Brain pericyte (primary cell): ENCODE results near the gene SLC35C1.

Experiments used
- DNase-seq: peaks from one replicate; pipeline ENCODE4 v3.0.0-alpha.2; 2012; ENCODE audit warnings: low read depth, low spot score

The SLC35C1 gene

DNA sequence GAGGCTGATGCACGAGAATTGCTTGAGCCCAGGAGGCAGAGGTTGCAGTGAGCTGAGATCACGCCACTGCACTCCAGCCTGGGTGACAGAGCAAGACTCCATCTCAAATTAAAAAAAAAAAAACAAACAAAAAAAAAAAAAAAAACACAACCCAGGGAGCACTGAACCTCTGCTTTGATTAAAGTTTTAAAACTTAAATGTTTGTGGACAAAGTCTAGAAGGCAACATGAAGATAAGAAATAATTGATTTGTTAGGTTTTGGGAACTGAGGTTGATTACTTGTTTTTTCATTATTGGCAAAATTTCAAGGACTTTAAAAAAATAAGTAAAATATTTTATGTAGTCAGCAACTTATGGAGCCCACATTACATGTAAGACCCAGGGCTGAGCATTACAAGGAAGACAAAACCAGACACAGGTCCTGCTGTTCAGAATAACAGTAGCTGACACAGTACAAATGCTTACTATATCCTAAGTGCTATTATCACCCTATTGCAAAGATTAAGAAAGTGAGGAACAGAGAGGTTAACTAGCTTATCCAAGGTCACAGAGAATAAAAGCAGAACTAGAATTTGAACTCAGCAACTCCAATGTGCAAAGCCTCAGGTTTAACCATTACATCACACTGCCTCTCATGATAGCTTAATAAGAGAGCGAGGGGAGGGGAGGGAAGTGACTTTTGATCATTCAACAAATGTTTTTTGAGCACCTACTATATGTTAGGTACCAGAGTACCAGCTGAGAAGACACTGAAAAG lies 40.1 kb downstream of the SLC35C1 start:
- no peak for DNase-seq

DNA sequence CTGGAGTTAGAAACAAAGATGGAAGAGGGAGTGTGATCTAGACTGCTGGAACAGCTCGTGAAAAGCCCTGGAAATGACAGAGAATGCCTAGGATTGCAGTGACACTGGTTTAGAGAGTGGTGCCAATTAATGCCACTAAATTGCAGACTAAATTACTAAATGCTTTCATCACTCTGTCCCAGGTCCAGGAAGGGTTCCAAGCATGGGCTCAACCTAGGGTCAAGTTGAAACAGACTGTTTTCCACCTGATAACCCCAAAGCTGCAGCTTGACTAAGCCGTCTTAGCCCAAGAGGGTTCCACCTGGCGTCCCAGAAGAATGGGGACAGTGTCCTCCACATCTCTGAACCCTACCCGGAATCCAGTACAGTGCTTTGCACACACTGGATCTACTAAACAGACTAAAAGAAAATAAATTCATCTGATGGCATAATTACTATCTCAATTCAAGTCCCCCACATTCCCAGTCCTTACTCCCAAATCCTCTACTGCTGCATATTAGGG lies 41.3 kb downstream of the SLC35C1 start:
- no peak for DNase-seq

GRCh38 chr11:45846974-45847910 lies 42.3 kb downstream of the SLC35C1 start, which contains the start of gene CRY2:
Gene CRY2, plus strand, starts transcription at chr11:45847475. Its CDS starts 16 bp downstream, at chr11:45847491.
- DNase-seq: peak; percentile 96

DNA sequence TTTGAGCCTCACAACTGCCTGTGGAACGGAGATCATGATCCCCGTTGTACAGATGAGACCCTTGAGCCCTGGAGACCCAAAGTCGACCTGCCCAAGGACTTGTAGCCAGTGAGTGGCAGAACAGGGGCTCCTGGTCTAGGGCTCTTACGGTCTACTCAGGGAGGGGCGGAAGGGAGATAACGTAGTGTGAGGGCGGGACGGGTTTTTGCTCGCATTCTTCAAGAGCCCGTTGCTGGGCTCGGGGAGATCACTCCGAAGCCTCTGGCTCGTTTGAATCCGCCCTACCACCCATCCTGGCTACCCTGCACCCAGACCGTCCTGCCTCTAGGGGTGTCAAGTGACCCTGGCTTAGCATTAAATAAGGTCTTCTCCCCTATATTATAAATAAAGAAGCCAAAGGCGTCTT lies 43.0 kb downstream of the SLC35C1 start:
- no peak for DNase-seq

DNA sequence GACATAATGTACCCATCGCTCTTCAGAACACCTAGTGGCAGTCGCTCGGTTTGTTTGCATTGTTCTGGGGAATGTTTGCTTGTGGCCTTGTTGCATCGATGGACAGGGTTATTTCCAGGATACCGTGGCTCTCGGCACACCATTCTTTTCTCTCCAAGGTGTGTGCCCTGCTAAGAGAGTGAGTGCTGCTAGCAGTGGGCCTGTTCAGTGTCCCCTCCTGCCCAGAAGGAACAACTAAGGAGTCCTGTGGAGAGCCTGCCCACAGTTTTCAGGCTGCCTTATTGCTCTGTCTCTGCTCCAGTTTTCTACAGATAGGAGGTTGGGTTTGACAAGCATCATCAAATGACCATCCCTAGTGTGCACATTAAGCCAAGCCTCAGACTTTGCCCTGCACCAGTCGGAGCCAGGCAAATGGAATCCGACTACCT lies 43.7 kb downstream of the SLC35C1 start:
- no peak for DNase-seq

- no peak for DNase-seq
Measured at GRCh38 chr11:45850446-45850845, 45.5 kb downstream of the SLC35C1 start.

GRCh38 chr11:45851228-45851627 lies 46.3 kb downstream of the SLC35C1 start:
- no peak for DNase-seq

DNA sequence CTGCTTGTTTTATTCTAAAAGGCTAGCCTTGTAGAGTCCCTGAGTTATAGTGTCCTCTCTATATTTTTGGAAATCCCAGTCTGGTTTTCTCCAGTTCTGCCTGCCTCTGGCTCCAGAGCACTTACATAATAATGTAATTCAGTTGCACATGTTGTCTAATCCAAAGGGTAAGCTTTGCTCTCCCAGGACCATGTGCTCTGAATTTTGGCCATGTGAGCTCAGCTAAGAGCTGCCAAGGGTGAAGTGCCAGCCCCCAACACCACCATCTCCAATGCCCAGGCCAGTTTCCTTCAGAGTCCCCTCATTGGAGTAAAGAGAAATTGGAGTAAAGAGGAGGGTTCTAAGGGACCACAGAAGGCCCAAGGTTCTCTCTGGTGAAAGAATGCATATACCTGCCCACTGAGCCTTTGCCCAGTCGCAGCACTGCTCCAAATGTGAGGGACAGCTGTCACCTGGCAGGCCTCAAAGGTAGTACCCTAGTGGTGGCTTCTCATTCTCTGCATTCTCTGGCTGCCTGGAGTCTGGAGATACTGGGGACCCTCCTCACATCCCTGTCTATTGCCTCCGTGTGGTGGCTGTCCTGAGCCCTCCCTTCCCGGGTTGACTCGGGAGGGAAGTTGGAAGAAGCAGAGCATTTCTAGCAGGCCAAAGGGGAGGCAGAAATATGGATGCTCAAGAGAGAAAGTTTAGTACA lies 47.2 kb downstream of the SLC35C1 start:
- no peak for DNase-seq

DNA sequence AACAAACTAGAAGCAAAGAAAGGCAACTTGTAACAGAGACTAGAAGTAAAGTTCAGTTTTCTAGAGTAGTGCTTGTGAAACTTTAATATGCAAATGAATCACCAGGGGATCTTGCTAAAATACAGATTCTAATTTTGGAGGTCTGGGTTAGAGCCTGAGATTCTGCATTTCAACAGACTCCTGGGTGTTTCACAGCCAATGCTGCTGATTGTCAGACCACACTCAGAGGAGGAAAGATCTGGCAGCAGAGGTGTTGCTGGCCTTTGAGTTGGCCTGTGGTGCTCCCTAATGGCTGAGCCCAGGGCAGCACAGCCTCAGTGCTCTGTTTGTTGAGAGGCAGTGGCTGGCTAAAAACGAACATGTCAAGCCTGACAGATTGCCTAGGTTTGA lies 47.8 kb downstream of the SLC35C1 start:
- no peak for DNase-seq

- no peak for DNase-seq
Measured at GRCh38 chr11:45853332-45854219, 48.6 kb downstream of the SLC35C1 start.

- DNase-seq: no peak
Measured at GRCh38 chr11:45855308-45855707, 50.4 kb downstream of the SLC35C1 start.

- no peak for DNase-seq
Measured at GRCh38 chr11:45856044-45856468, 51.1 kb downstream of the SLC35C1 start.

DNA sequence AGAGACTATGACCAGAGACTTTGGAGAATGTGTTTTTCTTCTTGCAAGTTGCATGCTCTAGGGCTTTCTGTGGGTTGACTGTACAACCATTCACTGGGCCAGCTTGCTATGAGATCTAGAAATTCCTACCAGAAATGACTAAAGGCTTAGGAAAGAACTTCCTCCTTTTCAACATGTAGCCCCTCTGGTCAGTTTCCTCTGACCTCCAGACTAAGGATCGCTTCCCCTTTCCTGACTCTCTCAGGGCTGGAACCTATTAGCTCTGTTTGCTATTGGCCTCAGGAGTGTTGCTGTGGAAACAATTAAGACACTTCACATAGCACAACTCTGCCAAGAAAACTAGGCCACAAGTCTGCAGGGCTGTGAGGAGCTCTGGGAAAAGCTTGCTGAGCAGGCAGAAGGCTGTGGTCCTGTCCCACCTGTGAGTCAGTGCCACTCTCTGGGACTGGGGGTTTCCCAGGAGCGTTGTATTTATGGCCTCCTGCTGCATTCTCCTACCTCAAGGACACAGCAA lies 53.1 kb downstream of the SLC35C1 start:
- no peak for DNase-seq

GRCh38 chr11:45858751-45859398 lies 53.9 kb downstream of the SLC35C1 start:
- no peak for DNase-seq

- DNase-seq: peak; percentile 97
Measured at GRCh38 chr11:45859661-45860140, 54.8 kb downstream of the SLC35C1 start.

GRCh38 chr11:45860348-45860747 lies 55.4 kb downstream of the SLC35C1 start:
- DNase-seq: no peak

GRCh38 chr11:45860764-45861510 lies 56.0 kb downstream of the SLC35C1 start:
- DNase-seq: no peak
